OCI-LY7 (cell line): Measurements from ENCODE around the gene WNT11.

Source experiments
- EZH2phosphoT487 ChIP-seq: fragments of 200-600 bp; sonication (generic); IDR thresholded peaks from 2 replicates; pipeline ENCODE4 v1.6.1; 2018; ENCODE audit warnings: low read depth, borderline replicate concordance, mild to moderate bottlenecking, mixed run types, antibody characterized with exemption, low read length, moderate library complexity, mixed read lengths
- TF ChIP-seq, protein P1 (sequence below): fragments of 200-600 bp; sonication (generic); conservative IDR thresholded peaks from 2 replicates; pipeline ENCODE4 v1.5.1; 2014; ENCODE audit warnings: mild to moderate bottlenecking, antibody characterized with exemption, low read length, moderate library complexity, mixed read lengths

DNA sequence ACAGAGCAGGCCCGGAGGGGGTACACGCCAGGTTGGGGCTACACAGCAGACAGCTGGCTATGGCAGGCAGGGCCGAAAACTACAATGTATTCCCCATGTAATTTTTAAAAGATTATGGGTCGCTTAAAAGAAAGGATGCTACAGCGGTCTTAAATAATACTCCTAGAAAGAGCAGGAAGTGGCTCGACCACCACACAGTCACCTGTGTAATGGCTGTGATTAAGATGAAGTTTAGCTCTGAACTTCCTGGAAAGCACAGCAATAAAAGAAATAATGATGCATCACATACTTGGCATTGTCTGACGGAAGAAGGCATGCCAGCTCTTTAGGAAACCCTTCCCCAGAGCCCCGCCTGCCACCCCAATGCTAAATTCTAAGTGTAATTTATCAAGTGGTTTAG lies 32.6 kb downstream of the WNT11 start:
- TF ChIP-seq, protein P1, sequence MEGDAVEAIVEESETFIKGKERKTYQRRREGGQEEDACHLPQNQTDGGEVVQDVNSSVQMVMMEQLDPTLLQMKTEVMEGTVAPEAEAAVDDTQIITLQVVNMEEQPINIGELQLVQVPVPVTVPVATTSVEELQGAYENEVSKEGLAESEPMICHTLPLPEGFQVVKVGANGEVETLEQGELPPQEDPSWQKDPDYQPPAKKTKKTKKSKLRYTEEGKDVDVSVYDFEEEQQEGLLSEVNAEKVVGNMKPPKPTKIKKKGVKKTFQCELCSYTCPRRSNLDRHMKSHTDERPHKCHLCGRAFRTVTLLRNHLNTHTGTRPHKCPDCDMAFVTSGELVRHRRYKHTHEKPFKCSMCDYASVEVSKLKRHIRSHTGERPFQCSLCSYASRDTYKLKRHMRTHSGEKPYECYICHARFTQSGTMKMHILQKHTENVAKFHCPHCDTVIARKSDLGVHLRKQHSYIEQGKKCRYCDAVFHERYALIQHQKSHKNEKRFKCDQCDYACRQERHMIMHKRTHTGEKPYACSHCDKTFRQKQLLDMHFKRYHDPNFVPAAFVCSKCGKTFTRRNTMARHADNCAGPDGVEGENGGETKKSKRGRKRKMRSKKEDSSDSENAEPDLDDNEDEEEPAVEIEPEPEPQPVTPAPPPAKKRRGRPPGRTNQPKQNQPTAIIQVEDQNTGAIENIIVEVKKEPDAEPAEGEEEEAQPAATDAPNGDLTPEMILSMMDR, result no peak
- TF ChIP-seq EZH2phosphoT487, result no peak
